Activated gamma-delta T cell treated with Interleukin-2 at 50 U/mL for 16 hours (primary cell): ENCODE results near the gene RAB1A.
"Not testable (repeated sequence)": the region's sequence is repeated elsewhere in the genome, so short reads cannot be mapped to it uniquely, and the experiment has no call there.

Experiments
- DNase-seq: peaks from one replicate; pipeline ENCODE4 v3.0.0-alpha.2; 2020

The RAB1A gene

DNA sequence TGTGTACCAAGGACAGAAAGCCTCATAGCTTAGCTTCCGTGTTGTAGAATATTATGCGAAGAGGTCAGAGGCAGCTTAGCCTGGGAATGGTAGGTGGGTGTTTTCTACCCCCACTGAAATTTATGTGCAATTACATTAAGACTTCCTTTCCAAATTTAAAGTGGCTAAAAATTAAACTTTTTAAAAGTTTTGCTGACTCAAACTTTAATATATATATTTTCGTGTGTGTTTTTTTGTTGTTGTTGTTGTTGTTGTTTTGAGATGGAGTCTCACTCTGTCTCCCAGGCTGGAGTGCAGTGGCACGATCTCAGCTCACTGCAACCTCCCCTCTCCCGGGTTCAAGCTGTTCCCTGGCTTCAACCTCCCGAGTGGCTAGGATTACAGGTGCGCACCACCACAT lies 4.3 kb upstream of the RAB1A start:
- no peak for DNase-seq

GRCh38 chr2:65133626-65134025 lies 3.7 kb upstream of the RAB1A start:
- DNase-seq, result no peak

- not testable (repeated sequence) for DNase-seq
Observed at GRCh38 chr2:65132930-65133329, 3.0 kb upstream of the RAB1A start.

- DNase-seq, result no peak
Observed at GRCh38 chr2:65130664-65131175, 814 bp upstream of the RAB1A start.

- DNase-seq, result peak; percentile 35
Observed at GRCh38 chr2:65129286-65129825, 550 bp downstream of the RAB1A start.

GRCh38 chr2:65128297-65129190 lies 1.4 kb downstream of the RAB1A start:
- DNase-seq, result no peak

DNA sequence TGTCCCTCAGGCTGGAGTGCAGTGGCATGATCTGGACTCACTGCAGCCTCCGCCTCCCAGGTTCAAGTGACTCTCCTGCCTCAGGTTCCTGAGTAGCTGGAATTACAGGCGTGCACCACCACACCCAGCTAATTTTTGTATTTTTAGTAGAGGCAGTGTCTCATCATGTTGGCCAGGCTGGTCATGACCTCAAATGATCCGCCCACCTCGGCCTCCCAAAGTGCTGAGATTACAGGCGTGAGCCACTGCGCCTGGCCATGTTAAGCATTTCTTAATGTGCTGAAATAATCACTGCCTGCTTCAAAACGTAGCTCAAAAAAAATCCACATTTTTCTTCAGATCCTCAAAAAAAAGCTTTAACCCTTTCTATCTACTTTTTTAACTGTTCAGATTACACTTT lies 4.4 kb downstream of the RAB1A start:
- not testable (repeated sequence) for DNase-seq

- no peak for DNase-seq
Observed at GRCh38 chr2:65122313-65122712, 7.6 kb downstream of the RAB1A start.

DNA sequence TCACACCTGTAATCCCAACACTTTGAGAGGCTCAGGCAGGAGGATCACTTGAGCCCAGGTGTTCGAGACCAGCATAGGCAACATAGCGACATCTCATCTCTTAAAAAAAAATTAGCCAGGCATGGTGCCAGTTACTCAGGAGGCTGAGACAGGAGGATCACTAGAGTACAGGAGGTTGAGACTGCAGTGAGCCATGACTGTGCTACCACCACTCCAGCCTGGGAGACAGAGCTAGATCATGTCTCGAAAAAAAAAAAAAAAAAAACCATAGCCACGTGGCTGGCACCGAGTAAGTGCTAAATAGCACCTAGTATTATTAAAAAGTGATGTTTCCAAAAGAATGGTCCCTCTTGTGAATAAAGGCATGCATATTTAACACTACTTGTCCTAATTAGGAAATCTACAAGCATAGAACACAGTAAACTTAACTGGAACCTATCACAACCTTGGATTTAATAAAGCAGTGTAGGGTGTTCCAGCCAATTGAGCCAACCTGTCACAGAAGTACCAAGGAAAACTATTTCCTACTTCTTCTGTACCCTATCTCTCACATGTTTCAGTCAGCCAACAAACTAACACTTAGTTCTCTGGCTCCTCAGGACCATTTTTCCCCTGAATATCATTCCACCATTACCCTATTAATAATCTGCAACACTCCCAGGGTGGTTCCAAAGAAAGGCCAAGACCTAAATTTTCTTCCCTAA lies 8.8 kb downstream of the RAB1A start:
- DNase-seq, result no peak

DNA sequence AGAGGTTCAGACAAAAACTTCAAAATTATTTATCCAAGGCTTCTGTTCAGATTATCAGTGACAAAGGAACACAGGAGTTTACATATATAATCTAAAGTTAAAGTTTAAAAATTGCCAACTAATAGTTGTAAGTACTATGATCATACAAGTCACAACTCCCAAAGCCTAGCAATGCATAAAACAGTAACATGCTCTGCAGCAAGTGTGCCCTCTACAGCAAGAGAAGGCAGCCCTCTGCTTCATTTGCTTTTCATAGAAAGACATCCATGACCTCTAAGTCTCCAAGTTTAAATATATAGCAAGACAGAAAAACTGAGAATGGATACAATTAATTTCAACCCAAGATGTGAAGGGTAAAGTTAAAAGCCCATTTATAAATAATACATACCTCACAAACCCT lies 13.3 kb downstream of the RAB1A start:
- no peak for DNase-seq

- DNase-seq, result no peak
Observed at GRCh38 chr2:65114921-65115320, 15.0 kb downstream of the RAB1A start.

- DNase-seq, result no peak
Observed at GRCh38 chr2:65113816-65114215, 16.1 kb downstream of the RAB1A start.

- no peak for DNase-seq
Observed at GRCh38 chr2:65113229-65113628, 16.7 kb downstream of the RAB1A start.

DNA sequence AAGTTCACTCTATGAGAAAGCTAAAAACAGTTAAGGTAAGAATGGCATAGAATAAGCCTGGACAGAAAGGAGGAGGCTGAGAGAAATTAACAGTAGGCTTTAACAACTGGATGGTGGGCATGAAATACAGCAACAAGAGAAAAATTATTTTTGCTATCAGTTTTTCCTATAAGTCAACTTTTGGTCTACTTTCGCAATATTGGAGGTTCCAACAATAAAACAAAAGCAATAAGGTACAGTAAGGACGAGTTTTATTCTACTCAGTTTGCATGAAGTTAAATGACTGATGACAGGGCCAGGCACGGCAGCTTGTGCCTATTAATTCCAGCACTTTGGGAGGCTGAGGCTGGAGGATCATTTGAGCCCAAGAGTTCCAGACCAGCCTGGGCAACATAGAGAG lies 17.3 kb downstream of the RAB1A start:
- DNase-seq, result no peak

DNA sequence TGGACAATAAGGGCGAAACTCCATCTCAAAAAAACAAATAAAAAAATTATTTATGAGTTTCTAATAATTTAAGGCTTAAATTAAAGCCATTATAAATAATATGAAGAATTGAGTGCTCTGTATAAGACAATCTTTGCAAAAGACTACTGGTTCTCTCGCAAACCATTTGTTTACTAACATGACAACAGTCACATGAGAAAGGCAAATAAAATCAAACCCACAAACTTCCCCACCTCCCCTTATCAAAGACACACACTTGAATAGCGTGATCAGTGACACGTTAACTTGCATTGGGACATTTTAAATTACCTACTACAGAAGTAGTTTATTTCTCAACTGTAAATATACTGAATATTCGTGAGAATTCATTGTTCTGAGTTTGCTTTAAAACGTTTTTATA lies 21.1 kb downstream of the RAB1A start:
- DNase-seq, result no peak

DNA sequence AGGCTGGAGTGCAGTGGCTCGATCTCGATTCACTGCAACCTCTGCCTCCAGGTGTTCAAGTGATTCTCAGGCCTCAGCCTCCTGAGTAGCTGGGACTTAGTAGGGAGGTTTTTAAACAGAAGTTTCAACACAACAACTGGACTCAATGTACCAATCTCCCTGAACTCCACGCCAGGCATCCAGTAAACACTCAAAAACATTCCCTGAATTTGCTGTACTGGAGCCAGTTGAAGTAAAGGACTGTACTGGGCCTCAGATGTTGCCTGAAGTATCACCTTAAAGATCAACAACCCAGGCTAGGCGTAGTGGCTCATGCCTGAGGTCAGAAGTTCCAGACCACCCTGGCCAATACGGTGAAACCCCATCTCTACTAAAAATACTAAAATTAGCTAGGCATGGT lies 22.4 kb downstream of the RAB1A start:
- DNase-seq, result no peak

DNA sequence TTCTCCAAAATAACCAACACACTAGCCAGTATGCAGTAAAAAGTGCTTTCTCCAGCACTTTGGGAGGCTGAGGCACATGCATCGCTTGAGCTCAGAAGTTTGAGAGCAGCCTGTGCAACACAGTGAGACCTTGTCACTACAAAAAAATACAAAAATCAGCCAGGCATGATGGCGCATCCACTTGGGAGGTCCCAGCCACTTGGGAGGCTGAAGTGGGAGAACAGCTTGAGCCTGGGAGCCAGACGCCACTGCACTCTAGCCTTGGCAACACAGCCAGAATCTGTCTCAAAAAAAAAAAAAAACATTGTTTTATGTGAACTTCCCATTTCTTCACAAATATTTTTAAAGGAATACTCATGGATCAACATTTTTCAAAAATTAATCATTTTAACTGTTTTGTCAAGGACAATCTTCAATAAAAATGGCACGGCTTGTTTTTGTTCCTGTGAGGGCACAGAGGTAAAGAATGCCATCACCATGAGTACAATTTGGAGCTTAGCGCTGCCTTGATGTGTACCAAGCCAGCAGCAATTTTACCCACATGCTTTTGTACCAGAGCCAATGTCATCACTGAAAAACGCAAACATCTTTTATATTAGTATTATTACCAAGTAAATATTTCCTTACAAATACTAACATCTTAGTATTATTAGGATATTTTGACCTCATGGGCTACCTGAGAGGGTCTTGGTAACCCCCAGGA lies 26.7 kb downstream of the RAB1A start:
- DNase-seq, result no peak

DNA sequence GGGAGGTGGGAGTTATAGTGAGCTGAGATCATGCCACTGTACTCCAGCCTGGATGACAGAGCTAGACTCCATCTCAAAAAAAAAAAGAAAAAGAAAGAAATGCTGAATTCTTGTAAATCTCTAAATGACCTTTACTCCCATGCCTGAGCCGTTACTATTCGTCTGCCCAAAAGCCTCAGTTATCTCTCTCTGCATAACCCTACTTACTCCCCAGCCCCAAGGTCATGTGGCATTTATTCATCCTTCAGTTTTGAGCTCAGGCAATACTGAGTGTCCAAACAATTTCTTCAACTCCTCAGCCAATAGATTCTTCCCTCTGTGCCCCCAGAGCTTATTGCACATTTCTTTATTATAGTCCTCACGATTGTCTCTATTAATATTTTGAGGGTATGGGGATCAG lies 28.8 kb downstream of the RAB1A start:
- DNase-seq, result no peak

GRCh38 chr2:65098741-65099140 lies 31.2 kb downstream of the RAB1A start:
- no peak for DNase-seq

DNA sequence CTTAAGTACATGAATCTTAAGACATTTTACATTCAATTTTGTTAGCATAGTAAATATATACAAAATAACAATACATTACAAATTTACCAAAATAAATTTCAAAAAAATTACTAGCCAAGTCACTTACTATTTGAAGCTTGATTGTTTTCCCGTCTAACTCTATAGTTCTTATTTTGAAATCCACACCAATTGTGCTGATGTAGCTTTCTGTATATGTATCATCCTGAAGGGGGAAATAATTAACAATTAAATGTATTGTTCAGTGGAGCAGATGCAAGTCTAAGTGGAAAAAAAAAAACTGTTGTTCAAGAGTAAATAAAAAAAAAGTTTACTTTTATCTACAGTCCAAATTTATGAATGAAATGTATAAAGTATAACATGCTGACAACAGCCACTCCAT lies 32.1 kb downstream of the RAB1A start:
- no peak for DNase-seq

GRCh38 chr2:65096948-65097347 lies 33.0 kb downstream of the RAB1A start:
- DNase-seq, result no peak

DNA sequence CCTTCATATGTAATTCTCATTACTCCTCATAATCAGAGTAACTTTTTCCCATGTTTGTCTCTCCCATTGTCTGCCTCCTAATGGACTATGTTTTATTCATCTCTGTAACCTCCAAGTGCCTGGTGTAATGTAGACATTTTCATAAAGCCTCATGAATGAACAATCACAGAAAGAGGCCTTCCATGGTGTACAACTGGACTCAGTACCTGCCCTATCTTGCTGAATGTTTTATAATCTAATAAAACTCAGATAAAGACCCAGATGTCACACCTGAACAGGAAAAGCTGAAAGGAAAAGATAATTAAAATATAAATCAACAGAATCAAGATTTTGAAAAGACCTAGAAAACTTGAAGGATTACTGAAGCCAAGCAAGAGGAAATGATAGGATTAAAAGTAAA lies 36.7 kb downstream of the RAB1A start:
- DNase-seq, result no peak

GRCh38 chr2:65092791-65093190 lies 37.1 kb downstream of the RAB1A start:
- no peak for DNase-seq
